Testis (tissue), 3 donors: ENCODE data around the gene PPP1CB. TPM values are rescaled to one million over a fixed set of nuclear protein-coding genes. Genes with fewer than 3 reads are reported as not detected.

Source experiments
- DNase-seq: peaks from one replicate; pipeline ENCODE4 v3.0.0-alpha.2; 2019
- H3K27ac ChIP-seq, 2 donors: fragments of 200-600 bp; sonication (generic); one replicate each; pipeline ENCODE4 v1.5.1; 2019
- H3K27me3 ChIP-seq: fragments of 200-600 bp; sonication (generic); one replicate; pipeline ENCODE4 v1.5.1; 2019
- H3K36me3 ChIP-seq: fragments of 200-600 bp; sonication (generic); one replicate; pipeline ENCODE4 v1.5.1; 2017; ENCODE audit warnings: low read depth; ENCODE audit errors: missing control alignments
- H3K4me1 ChIP-seq: fragments of 200-600 bp; sonication (generic); one replicate; pipeline ENCODE4 v1.5.1; 2019
- H3K4me3 ChIP-seq, 2 donors: fragments of 200-600 bp; sonication (generic); one replicate each; pipeline ENCODE4 v1.5.1; 2017 to 2019
- H3K9me3 ChIP-seq: fragments of 200-600 bp; sonication (generic); one replicate; pipeline ENCODE4 v1.5.1; 2017
- CTCF ChIP-seq, 3 experiments: fragments of 450-650 bp in 2 of 3; fragments of 200-600 bp in 1 of 3; sonication (generic) in 1 of 3; IDR thresholded peaks; one replicate each; pipeline ENCODE4 v1.5.1; 2016 to 2019; ENCODE audit warnings: antibody characterized with exemption in 3 of 3, mild to moderate bottlenecking in 2 of 3, moderate library complexity in 1 of 3
- POLR2A ChIP-seq: fragments of 450-650 bp; IDR thresholded peaks from one replicate; pipeline ENCODE4 v1.6.1; 2017; ENCODE audit warnings: antibody characterized with exemption, mild to moderate bottlenecking, moderate library complexity
- WGBS, 2 donors: methylation state at CpG; one replicate each; pipeline ENCODE4 v1.1.5; 2018; 5-methylcytosine and 5-hydroxymethylcytosine counted together
- intact Hi-C: fragments of 100-400 bp; cut with DNase I; formaldehyde crosslinking; loops from one replicate; pipeline ENCODE4 v1.15.1; 2023; ENCODE audit warnings: low total_unique reads
- polyA plus RNA-seq: library from polyadenylated mRNA; stranded (reverse); fragments of 350-450 nt; fragmentation: Illumina TruSeq; extraction: RNeasy Lipid Tissue Mini Kit (QIAGEN cat#74804); gene quantifications from one replicate; pipeline ENCODE4 v1.2.3, GENCODE V29; 2014; ENCODE audit warnings: low read depth, low replicate concordance; ENCODE audit not compliant: insufficient read depth
- total RNA-seq, 2 donors: library from RNA; depleted of rRNA; stranded (reverse); fragments of >200 nt; gene quantifications; one replicate each; pipeline ENCODE4 v1.2.3, GENCODE V29; 2016

PPP1CB gene
- total and polyA plus RNA-seq, 3 donors from 2014 or later = 84.8 to 204 (median 175) TPM

GRCh38 chr2:28833740-28834470 lies 82.3 kb downstream of the PPP1CB start:
- intact Hi-C loops = no loop called here
- no peaks in the 10 kb centered on the region for H3K9me3 ChIP-seq
- WGBS, 2 donors = 90 to 98% methylated on average over 2 of the region's 2 CpGs
- no peaks in the 10 kb centered on the region for H3K36me3 ChIP-seq
- H3K4me1 ChIP-seq = no peaks in the 10 kb centered on the region
- DNase-seq = no peak
- no peaks in the 10 kb centered on the region for H3K27me3 ChIP-seq
- no peak for TF ChIP-seq CTCF (IDR thresholded peaks at IDR 0.05)
- no peak for TF ChIP-seq POLR2A
- no peak overlapping the region for H3K27ac ChIP-seq
- H3K4me3 ChIP-seq = no peak overlapping the region

GRCh38 chr2:28835781-28836180 lies 84.2 kb downstream of the PPP1CB start:
- Histone ChIP-seq H3K36me3 (no peaks in the 10 kb centered on the region), H3K27me3 (no peaks in the 10 kb centered on the region), H3K27ac (no peak overlapping the region), H3K4me1 (no peaks in the 10 kb centered on the region), H3K4me3 (no peak overlapping the region), H3K9me3 (no peaks in the 10 kb centered on the region)
- intact Hi-C loops = no loop called here
- no peak for DNase-seq
- TF ChIP-seq CTCF (IDR thresholded peaks at IDR 0.05) (no peak), POLR2A (no peak)
- WGBS, 2 donors = 35 to 39% methylated on average over 2 of the region's 2 CpGs

GRCh38 chr2:28838971-28839370 lies 87.3 kb downstream of the PPP1CB start:
- intact Hi-C loops = no loop called here
- H3K9me3 ChIP-seq = no peaks in the 10 kb centered on the region
- H3K27ac ChIP-seq = no peak overlapping the region
- no peak overlapping the region for H3K4me3 ChIP-seq
- H3K4me1 ChIP-seq = no peaks in the 10 kb centered on the region
- no peak for DNase-seq
- no peaks in the 10 kb centered on the region for H3K27me3 ChIP-seq
- H3K36me3 ChIP-seq = no peaks in the 10 kb centered on the region
- WGBS, 2 donors = 61 to 88% methylated on average over 2 of the region's 2 CpGs
- TF ChIP-seq POLR2A (no peak), CTCF (IDR thresholded peaks at IDR 0.05) (no peak)

- DNase-seq = no peak
- H3K36me3 ChIP-seq = no peaks in the 10 kb centered on the region
- no peak overlapping the region for H3K27ac ChIP-seq
- no peak overlapping the region for H3K4me3 ChIP-seq
- TF ChIP-seq CTCF (IDR thresholded peaks at IDR 0.05) (no peak), POLR2A (no peak)
- H3K27me3 ChIP-seq = no peaks in the 10 kb centered on the region
- intact Hi-C loops = no loop called here
- H3K4me1 ChIP-seq = no peaks in the 10 kb centered on the region
- H3K9me3 ChIP-seq = no peaks in the 10 kb centered on the region
- WGBS, 2 donors = 58 to 60% methylated on average over 3 of the region's 3 CpGs
These were observed 90.4 kb downstream of the PPP1CB start for GRCh38 chr2:28842042-28842441.

Other genes starting within 250 kb of the PPP1CB start
- 10 to 100 TPM; 28.7 to 40.9 TPM for gene SPDYA, start 59.0 kb downstream of the PPP1CB start, total RNA-seq
- gene SPDYA, start 59.0 kb downstream of the PPP1CB start, polyA plus RNA-seq = 93.7 TPM
- 10 to 100 TPM; 11.1 to 13.4 TPM for gene TRMT61B, start 118.5 kb downstream of the PPP1CB start, total RNA-seq
- 14.6 TPM for gene TRMT61B, start 118.5 kb downstream of the PPP1CB start, polyA plus RNA-seq
- gene WDR43, start 142.8 kb downstream of the PPP1CB start, total RNA-seq = 10 to 100 TPM; 52.0 to 58.2 TPM
- gene WDR43, start 142.8 kb downstream of the PPP1CB start, polyA plus RNA-seq = 52.7 TPM
- 1 to 10 TPM; 2.1 to 3.5 TPM for gene TOGARAM2, start 229.5 kb downstream of the PPP1CB start, total RNA-seq
- 5.2 TPM for gene TOGARAM2, start 229.5 kb downstream of the PPP1CB start, polyA plus RNA-seq